Measurements from ENCODE around the gene NCS1. TPM values are rescaled to one million over a fixed set of nuclear protein-coding genes. Genes with fewer than 3 reads are reported as not detected.

Gene NCS1
- total RNA-seq, 1 donor from 2014 or later = 44.8 TPM

DNA sequence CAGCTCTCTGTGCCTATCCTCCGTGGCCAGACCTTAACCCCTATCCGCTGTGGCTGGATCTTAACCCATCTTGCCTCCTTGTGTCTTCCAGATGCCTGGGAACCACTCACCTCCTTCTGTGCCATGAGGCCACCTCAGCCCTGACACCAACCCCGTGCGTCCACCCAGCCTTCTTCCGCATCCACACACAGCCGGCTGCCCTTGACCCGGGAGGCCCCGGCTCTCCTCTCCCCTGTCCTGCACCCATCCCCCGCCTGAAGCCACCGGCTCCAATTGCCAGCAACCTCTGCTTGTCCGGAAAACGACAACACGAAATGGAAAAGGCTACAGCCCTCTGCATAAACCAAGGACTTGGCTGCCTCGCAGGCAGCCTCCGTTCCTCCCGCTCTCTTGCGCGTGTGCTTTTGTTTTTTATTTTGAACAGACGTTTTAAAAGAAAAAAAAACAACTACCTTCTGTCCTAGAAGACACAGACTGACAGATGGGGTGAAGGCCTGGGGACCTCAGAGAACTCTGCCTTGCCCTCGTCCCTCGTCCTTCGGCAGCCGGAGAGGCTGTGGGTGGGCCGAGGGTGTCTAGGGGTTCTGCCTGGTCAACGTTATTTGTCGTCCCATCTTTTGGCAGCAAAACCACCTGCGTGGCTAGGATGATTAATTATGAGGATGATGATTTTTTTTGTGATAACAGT, 60.8 kb downstream of the NCS1 start:
- no peak overlapping the region for H3K27ac Mint-ChIP-seq
- peaks cover 28% of the 10 kb centered on the region for H3K36me3 Mint-ChIP-seq
- H3K9me3 Mint-ChIP-seq = no peaks in the 10 kb centered on the region
- no peaks in the 10 kb centered on the region for H3K27me3 Mint-ChIP-seq (ENCODE audit: low read depth)
- peaks cover 3% of the 10 kb centered on the region for H3K4me1 Mint-ChIP-seq
- no peak overlapping the region for H3K4me3 Mint-ChIP-seq
- TF ChIP-seq, protein P1, sequence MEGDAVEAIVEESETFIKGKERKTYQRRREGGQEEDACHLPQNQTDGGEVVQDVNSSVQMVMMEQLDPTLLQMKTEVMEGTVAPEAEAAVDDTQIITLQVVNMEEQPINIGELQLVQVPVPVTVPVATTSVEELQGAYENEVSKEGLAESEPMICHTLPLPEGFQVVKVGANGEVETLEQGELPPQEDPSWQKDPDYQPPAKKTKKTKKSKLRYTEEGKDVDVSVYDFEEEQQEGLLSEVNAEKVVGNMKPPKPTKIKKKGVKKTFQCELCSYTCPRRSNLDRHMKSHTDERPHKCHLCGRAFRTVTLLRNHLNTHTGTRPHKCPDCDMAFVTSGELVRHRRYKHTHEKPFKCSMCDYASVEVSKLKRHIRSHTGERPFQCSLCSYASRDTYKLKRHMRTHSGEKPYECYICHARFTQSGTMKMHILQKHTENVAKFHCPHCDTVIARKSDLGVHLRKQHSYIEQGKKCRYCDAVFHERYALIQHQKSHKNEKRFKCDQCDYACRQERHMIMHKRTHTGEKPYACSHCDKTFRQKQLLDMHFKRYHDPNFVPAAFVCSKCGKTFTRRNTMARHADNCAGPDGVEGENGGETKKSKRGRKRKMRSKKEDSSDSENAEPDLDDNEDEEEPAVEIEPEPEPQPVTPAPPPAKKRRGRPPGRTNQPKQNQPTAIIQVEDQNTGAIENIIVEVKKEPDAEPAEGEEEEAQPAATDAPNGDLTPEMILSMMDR (IDR thresholded peaks at IDR 0.05; ENCODE audit: unreplicated experiment) = no peak
- no peak for DNase-seq (ENCODE audit: low spot score in 2 of 2, unreplicated experiment in 2 of 2)

- H3K27me3 Mint-ChIP-seq (ENCODE audit: low read depth) = no peaks in the 10 kb centered on the region
- no peak overlapping the region for H3K27ac Mint-ChIP-seq
- H3K36me3 Mint-ChIP-seq = peaks cover 22% of the 10 kb centered on the region
- no peak for DNase-seq (ENCODE audit: low spot score in 2 of 2, unreplicated experiment in 2 of 2)
- H3K4me3 Mint-ChIP-seq = no peak overlapping the region
- no peaks in the 10 kb centered on the region for H3K9me3 Mint-ChIP-seq
- H3K4me1 Mint-ChIP-seq = peaks cover 3% of the 10 kb centered on the region
- TF ChIP-seq, protein P1 (IDR thresholded peaks at IDR 0.05; ENCODE audit: unreplicated experiment) = no peak
Measured at GRCh38 chr9:130233587-130233945, 61.4 kb downstream of the NCS1 start.

DNA sequence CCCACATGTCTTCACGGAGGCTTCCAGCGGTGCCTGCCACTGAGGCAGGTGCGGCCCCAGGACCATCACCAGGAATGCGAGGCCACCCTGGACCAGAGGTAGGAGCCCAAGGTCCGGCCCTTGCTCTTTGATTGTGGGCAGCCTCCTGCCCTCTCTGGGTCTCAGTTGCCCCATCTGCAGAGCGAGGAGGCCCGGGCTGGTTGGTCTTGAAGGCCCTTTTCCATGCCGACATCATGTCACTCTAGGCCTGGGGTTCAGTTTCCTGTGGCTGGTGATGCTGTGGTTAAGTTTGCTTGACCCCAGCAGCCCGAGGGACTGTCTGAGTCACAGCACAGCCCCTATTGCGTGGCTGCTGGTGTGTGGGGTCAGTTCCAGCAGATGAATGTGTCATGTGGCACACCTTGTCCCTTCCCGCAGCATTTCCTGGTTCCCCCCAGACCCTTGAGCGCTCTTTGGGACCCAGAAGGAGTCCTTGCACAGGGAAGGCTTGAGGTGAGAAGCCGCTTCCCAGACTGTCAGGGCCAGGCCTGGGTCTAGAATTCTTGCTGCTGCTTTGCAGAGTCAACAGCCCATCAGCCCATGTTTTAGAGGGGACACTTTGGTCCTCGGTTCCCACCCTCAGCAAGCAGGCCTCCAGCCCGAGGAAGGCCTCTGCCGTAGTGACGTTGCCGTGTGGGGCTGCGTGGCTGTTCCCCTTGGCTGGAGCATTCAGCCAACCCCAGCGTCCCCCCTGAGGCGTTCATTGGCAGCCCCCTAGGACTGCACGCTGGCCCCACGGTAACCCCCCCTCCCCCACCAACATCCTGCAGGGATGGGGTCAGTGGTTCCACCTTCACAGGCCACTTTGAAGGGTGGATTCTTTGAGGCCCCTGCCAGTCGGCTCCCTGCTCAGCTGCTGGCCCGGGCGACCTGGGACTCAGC, 62.4 kb downstream of the NCS1 start:
- Mint-ChIP-seq H3K27ac (no peak overlapping the region), H3K9me3 (no peaks in the 10 kb centered on the region), H3K27me3 (ENCODE audit: low read depth) (no peaks in the 10 kb centered on the region), H3K4me1 (peaks cover 3% of the 10 kb centered on the region), H3K36me3 (peaks cover 20% of the 10 kb centered on the region), H3K4me3 (no peak overlapping the region)
- DNase-seq (ENCODE audit: low spot score in 2 of 2, unreplicated experiment in 2 of 2) = no peak
- TF ChIP-seq, protein P1 (IDR thresholded peaks at IDR 0.05; ENCODE audit: unreplicated experiment) = no peak

- H3K4me1 Mint-ChIP-seq = peaks cover 6% of the 10 kb centered on the region
- no peaks in the 10 kb centered on the region for H3K27me3 Mint-ChIP-seq (ENCODE audit: low read depth)
- peaks cover 16% of the 10 kb centered on the region for H3K36me3 Mint-ChIP-seq
- H3K4me3 Mint-ChIP-seq = no peak overlapping the region
- no peaks in the 10 kb centered on the region for H3K9me3 Mint-ChIP-seq
- DNase-seq (ENCODE audit: low spot score in 2 of 2, unreplicated experiment in 2 of 2) = peak; percentile 55 to 88
- TF ChIP-seq, protein P1 (IDR thresholded peaks at IDR 0.05; ENCODE audit: unreplicated experiment) = peak; percentile 100
- no peak overlapping the region for H3K27ac Mint-ChIP-seq
Measured at GRCh38 chr9:130235558-130236435, 63.6 kb downstream of the NCS1 start.

- Mint-ChIP-seq H3K4me3 (no peak overlapping the region), H3K27me3 (ENCODE audit: low read depth) (no peaks in the 10 kb centered on the region), H3K36me3 (peaks cover 15% of the 10 kb centered on the region), H3K4me1 (peaks cover 8% of the 10 kb centered on the region), H3K27ac (no peak overlapping the region), H3K9me3 (no peaks in the 10 kb centered on the region)
- TF ChIP-seq, protein P1 (IDR thresholded peaks at IDR 0.05; ENCODE audit: unreplicated experiment) = peak; percentile 47
- no peak for DNase-seq (ENCODE audit: low spot score in 2 of 2, unreplicated experiment in 2 of 2)
Measured at GRCh38 chr9:130236436-130236985, 64.3 kb downstream of the NCS1 start.

Data from mesothelial cell of epicardium (in vitro differentiated cells).